ENCODE data around the gene IGSF9. TPM values are rescaled to one million over a fixed set of nuclear protein-coding genes. Genes with fewer than 3 reads are reported as not detected.

IGSF9 gene
- total and polyA plus RNA-seq, 10 of the 15 experiments (the other 5 are each of a cell fraction or from before 2014, with no cell fraction given), result 0.04 to 0.07 TPM; not detected in 8

GRCh38 chr1:159921700-159922504 lies 23.5 kb downstream of the IGSF9 start (continued):
- TF ChIP-seq BCL3 (IDR thresholded peaks at IDR 0.05; ENCODE audit: borderline replicate concordance, insufficient read depth, low read depth, low read length, poor library complexity, severe bottlenecking) (no peak), HSF1 (IDR thresholded peaks at IDR 0.05; ENCODE audit: low read depth, low read length) (no peak), RAD21 (IDR thresholded peaks at IDR 0.05; ENCODE audit: insufficient read depth, low read depth, low read length) (no peak), POLR2AphosphoS5 (IDR thresholded peaks at IDR 0.05; ENCODE audit: low read length) (peak; percentile 52), FOXM1 (IDR thresholded peaks at IDR 0.05; ENCODE audit: low read depth, low read length) (peak; percentile 48; the same call in 1 of the 2 replicates), TAF1 (IDR thresholded peaks at IDR 0.05; ENCODE audit: borderline replicate concordance, low read depth, low read length) (0 out of 2 replicates have a peak, but pooled peaks have one; percentile 39), BACH1 (IDR thresholded peaks at IDR 0.05; ENCODE audit: borderline replicate concordance) (peak; percentile 17; the same call in 1 of the 2 replicates), IKZF2 (IDR thresholded peaks at IDR 0.05) (peak; percentile 18 to 36; a peak in 3 of 4 replicates)
- TF ChIP-seq, protein P1, sequence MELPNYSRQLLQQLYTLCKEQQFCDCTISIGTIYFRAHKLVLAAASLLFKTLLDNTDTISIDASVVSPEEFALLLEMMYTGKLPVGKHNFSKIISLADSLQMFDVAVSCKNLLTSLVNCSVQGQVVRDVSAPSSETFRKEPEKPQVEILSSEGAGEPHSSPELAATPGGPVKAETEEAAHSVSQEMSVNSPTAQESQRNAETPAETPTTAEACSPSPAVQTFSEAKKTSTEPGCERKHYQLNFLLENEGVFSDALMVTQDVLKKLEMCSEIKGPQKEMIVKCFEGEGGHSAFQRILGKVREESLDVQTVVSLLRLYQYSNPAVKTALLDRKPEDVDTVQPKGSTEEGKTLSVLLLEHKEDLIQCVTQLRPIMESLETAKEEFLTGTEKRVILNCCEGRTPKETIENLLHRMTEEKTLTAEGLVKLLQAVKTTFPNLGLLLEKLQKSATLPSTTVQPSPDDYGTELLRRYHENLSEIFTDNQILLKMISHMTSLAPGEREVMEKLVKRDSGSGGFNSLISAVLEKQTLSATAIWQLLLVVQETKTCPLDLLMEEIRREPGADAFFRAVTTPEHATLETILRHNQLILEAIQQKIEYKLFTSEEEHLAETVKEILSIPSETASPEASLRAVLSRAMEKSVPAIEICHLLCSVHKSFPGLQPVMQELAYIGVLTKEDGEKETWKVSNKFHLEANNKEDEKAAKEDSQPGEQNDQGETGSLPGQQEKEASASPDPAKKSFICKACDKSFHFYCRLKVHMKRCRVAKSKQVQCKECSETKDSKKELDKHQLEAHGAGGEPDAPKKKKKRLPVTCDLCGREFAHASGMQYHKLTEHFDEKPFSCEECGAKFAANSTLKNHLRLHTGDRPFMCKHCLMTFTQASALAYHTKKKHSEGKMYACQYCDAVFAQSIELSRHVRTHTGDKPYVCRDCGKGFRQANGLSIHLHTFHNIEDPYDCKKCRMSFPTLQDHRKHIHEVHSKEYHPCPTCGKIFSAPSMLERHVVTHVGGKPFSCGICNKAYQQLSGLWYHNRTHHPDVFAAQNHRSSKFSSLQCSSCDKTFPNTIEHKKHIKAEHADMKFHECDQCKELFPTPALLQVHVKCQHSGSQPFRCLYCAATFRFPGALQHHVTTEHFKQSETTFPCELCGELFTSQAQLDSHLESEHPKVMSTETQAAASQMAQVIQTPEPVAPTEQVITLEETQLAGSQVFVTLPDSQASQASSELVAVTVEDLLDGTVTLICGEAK (IDR thresholded peaks at IDR 0.05; ENCODE audit: borderline replicate concordance), result peak; percentile 52
- TF ChIP-seq, protein P2, sequence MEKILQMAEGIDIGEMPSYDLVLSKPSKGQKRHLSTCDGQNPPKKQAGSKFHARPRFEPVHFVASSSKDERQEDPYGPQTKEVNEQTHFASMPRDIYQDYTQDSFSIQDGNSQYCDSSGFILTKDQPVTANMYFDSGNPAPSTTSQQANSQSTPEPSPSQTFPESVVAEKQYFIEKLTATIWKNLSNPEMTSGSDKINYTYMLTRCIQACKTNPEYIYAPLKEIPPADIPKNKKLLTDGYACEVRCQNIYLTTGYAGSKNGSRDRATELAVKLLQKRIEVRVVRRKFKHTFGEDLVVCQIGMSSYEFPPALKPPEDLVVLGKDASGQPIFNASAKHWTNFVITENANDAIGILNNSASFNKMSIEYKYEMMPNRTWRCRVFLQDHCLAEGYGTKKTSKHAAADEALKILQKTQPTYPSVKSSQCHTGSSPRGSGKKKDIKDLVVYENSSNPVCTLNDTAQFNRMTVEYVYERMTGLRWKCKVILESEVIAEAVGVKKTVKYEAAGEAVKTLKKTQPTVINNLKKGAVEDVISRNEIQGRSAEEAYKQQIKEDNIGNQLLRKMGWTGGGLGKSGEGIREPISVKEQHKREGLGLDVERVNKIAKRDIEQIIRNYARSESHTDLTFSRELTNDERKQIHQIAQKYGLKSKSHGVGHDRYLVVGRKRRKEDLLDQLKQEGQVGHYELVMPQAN (conservative IDR thresholded peaks at IDR 0.05), result peak; percentile 36; the same call in 1 of the 2 replicates
- TF ChIP-seq, protein P3, sequence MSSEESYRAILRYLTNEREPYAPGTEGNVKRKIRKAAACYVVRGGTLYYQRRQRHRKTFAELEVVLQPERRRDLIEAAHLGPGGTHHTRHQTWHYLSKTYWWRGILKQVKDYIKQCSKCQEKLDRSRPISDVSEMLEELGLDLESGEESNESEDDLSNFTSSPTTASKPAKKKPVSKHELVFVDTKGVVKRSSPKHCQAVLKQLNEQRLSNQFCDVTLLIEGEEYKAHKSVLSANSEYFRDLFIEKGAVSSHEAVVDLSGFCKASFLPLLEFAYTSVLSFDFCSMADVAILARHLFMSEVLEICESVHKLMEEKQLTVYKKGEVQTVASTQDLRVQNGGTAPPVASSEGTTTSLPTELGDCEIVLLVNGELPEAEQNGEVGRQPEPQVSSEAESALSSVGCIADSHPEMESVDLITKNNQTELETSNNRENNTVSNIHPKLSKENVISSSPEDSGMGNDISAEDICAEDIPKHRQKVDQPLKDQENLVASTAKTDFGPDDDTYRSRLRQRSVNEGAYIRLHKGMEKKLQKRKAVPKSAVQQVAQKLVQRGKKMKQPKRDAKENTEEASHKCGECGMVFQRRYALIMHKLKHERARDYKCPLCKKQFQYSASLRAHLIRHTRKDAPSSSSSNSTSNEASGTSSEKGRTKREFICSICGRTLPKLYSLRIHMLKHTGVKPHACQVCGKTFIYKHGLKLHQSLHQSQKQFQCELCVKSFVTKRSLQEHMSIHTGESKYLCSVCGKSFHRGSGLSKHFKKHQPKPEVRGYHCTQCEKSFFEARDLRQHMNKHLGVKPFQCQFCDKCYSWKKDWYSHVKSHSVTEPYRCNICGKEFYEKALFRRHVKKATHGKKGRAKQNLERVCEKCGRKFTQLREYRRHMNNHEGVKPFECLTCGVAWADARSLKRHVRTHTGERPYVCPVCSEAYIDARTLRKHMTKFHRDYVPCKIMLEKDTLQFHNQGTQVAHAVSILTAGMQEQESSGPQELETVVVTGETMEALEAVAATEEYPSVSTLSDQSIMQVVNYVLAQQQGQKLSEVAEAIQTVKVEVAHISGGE (CRISPR knock-in tag; IDR thresholded peaks at IDR 0.05), result no peak
- TF ChIP-seq, protein P4, sequence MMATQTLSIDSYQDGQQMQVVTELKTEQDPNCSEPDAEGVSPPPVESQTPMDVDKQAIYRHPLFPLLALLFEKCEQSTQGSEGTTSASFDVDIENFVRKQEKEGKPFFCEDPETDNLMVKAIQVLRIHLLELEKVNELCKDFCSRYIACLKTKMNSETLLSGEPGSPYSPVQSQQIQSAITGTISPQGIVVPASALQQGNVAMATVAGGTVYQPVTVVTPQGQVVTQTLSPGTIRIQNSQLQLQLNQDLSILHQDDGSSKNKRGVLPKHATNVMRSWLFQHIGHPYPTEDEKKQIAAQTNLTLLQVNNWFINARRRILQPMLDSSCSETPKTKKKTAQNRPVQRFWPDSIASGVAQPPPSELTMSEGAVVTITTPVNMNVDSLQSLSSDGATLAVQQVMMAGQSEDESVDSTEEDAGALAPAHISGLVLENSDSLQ (IDR thresholded peaks at IDR 0.05), result peak; percentile 21; the same call in 1 of the 2 replicates
